HEK293 (cell line): Measurements from ENCODE around the gene ADAMTS14.

Source experiments
- CTCF ChIA-PET: fragments of 350-600 bp; formaldehyde crosslinking; extraction: SDS; loops from one replicate; lab custom pipeline; 2021; ENCODE audit warnings: antibody characterized with exemption; lab: Yijun Ruan, JAX
- POLR2A ChIA-PET: fragments of 300-600 bp; formaldehyde crosslinking; extraction: SDS; loops from one replicate; lab custom pipeline; 2020; ENCODE audit warnings: antibody characterized with exemption, inconsistent platforms; lab: Yijun Ruan, JAX
- H3K27ac ChIP-seq: fragments of 200-500 bp; sonication (Bioruptor generic); 2 replicates; pipeline ENCODE4 v1.5.1; 2014; ENCODE audit warnings: low read depth, low read length, control low read depth, inconsistent platforms; ENCODE audit errors: extremely low read depth
- H3K36me3 ChIP-seq, 2 experiments: fragments of 200-500 bp in 1 of 2; sonication (Bioruptor generic) in 1 of 2; 1 replicate in 1 of 2; 2 replicates in 1 of 2; pipeline ENCODE4 v1.5.1; 2014 to 2017; ENCODE audit warnings: inconsistent platforms in 2 of 2, low read length in 2 of 2; ENCODE audit not compliant: control insufficient read depth in 2 of 2, insufficient read depth in 1 of 2
- H3K4me1 ChIP-seq: fragments of 200-500 bp; sonication (Bioruptor generic); 2 replicates; pipeline ENCODE4 v1.5.1; 2014; ENCODE audit warnings: mild to moderate bottlenecking, low read length, inconsistent platforms; ENCODE audit not compliant: control insufficient read depth, insufficient read depth
- H3K4me3 ChIP-seq: 2 replicates; pipeline ENCODE4 v1.5.1; 2011; ENCODE audit warnings: low read depth, mild to moderate bottlenecking, control low read depth, low read length, moderate library complexity
- H3K9me3 ChIP-seq: fragments of 200-500 bp; sonication (Bioruptor generic); 2 replicates; pipeline ENCODE4 v1.5.1; 2014; ENCODE audit warnings: low read depth, low read length, inconsistent platforms; ENCODE audit not compliant: control insufficient read depth, insufficient read depth
- ATF2 ChIP-seq: fragments of 450-650 bp; formaldehyde crosslinking; IDR thresholded peaks from 2 replicates; pipeline ENCODE4 v1.5.1; 2016; ENCODE audit warnings: missing biosample characterization, missing genetic modification characterization, low read depth
- BCL11B ChIP-seq: fragments of 450-650 bp; formaldehyde crosslinking; IDR thresholded peaks from 2 replicates; pipeline ENCODE4 v1.5.1; 2016; ENCODE audit warnings: low read depth, missing biosample characterization, missing genetic modification characterization
- GLIS2 ChIP-seq: fragments of 450-650 bp; formaldehyde crosslinking; IDR thresholded peaks from 2 replicates; pipeline ENCODE4 v1.5.1; 2016; ENCODE audit warnings: missing biosample characterization, missing genetic modification characterization
- IKZF3 ChIP-seq: fragments of 450-650 bp; IDR thresholded peaks from 2 replicates; pipeline ENCODE4 v1.5.0; 2018; ENCODE audit warnings: missing biosample characterization, mild to moderate bottlenecking, missing genetic modification characterization, moderate library complexity
- INSM2 ChIP-seq: fragments of 450-650 bp; formaldehyde crosslinking; IDR thresholded peaks from 2 replicates; pipeline ENCODE4 v1.5.1; 2016; ENCODE audit warnings: missing biosample characterization, missing genetic modification characterization
- ZNF133 ChIP-seq: fragments of 450-650 bp; formaldehyde crosslinking; IDR thresholded peaks from 2 replicates; pipeline ENCODE4 v1.5.1; 2016; ENCODE audit warnings: missing biosample characterization, missing genetic modification characterization
- ZNF140 ChIP-seq: fragments of 450-650 bp; formaldehyde crosslinking; IDR thresholded peaks from 2 replicates; pipeline ENCODE4 v1.5.1; 2016; ENCODE audit warnings: missing biosample characterization, missing genetic modification characterization
- ZNF19 ChIP-seq: fragments of 450-650 bp; formaldehyde crosslinking; IDR thresholded peaks from 2 replicates; pipeline ENCODE4; 2016; ENCODE audit warnings: missing biosample characterization, missing genetic modification characterization, low read depth
- ZNF202 ChIP-seq: fragments of 450-650 bp; formaldehyde crosslinking; IDR thresholded peaks from 2 replicates; pipeline ENCODE4 v1.5.1; 2016; ENCODE audit warnings: missing biosample characterization, missing genetic modification characterization, borderline replicate concordance
- ZNF211 ChIP-seq: fragments of 450-650 bp; formaldehyde crosslinking; IDR thresholded peaks from 2 replicates; pipeline ENCODE4 v1.5.1; 2016; ENCODE audit warnings: low read depth, missing biosample characterization, missing genetic modification characterization
- ZNF248 ChIP-seq: fragments of 450-650 bp; formaldehyde crosslinking; IDR thresholded peaks from 2 replicates; pipeline ENCODE4 v1.5.1; 2017; ENCODE audit warnings: missing biosample characterization, missing genetic modification characterization
- ZNF416 ChIP-seq: fragments of 450-650 bp; formaldehyde crosslinking; IDR thresholded peaks from 2 replicates; pipeline ENCODE4 v1.5.1; 2016; ENCODE audit warnings: missing biosample characterization, missing genetic modification characterization
- ZNF529 ChIP-seq: fragments of 450-650 bp; formaldehyde crosslinking; IDR thresholded peaks from 2 replicates; pipeline ENCODE4 v1.5.1; 2017; ENCODE audit warnings: missing genetic modification characterization, missing biosample characterization; ENCODE audit not compliant: insufficient replicate concordance
- ZNF585B ChIP-seq: fragments of 450-650 bp; formaldehyde crosslinking; IDR thresholded peaks from 2 replicates; pipeline ENCODE4 v1.5.1; 2016; ENCODE audit warnings: missing biosample characterization, missing genetic modification characterization
- ZNF843 ChIP-seq: fragments of 450-650 bp; formaldehyde crosslinking; IDR thresholded peaks from 2 replicates; pipeline ENCODE4 v1.5.1; 2016; ENCODE audit warnings: missing biosample characterization, missing genetic modification characterization
- ZSCAN18 ChIP-seq: fragments of 450-650 bp; formaldehyde crosslinking; IDR thresholded peaks from 2 replicates; pipeline ENCODE4 v1.5.1; 2016; ENCODE audit warnings: missing biosample characterization, missing genetic modification characterization
- TF ChIP-seq, protein P1 (sequence below): fragments of 450-650 bp; formaldehyde crosslinking; IDR thresholded peaks from 2 replicates; pipeline ENCODE4 v1.5.1; 2017; ENCODE audit warnings: missing biosample characterization, mild to moderate bottlenecking, missing genetic modification characterization, moderate library complexity
- TF ChIP-seq, protein P2 (sequence below): fragments of 450-650 bp; formaldehyde crosslinking; IDR thresholded peaks from 2 replicates; pipeline ENCODE4 v1.5.1; 2016; ENCODE audit warnings: missing biosample characterization, missing genetic modification characterization, borderline replicate concordance

ADAMTS14 gene

DNA sequence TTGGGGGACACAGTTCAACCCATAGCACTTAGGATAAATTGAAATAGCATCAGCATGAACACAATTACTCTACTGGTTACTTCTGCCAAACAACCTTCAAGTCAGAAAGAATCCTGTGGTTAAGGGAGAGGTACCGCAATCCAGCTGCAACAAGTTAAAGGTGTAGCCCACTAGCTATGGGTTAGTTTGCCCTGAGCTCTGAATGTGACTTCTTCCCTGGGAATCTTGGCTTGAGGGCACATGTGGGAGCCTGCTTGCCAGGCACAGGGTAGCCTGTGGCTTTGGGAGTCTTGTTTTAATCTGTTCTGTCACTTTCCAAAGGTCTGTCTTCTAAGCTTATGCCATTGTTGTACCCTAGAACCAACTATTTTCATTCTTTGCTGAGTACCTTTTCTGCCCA is 134.5 kb downstream of the ADAMTS14 start:
- no peak overlapping the region for H3K27ac ChIP-seq
- H3K4me3 ChIP-seq: no peak overlapping the region
- POLR2A ChIA-PET: no interaction called here
- no peaks in the 10 kb centered on the region for H3K9me3 ChIP-seq
- no peaks in the 10 kb centered on the region for H3K4me1 ChIP-seq
- CTCF ChIA-PET: interaction anchor here (0.6 to 1.2 kb wide), 3 partner anchors 73 to 419 kb away, joined by 3 read pairs; no protein-coding TSS in a partner anchor
- H3K36me3 ChIP-seq: no peaks in the 10 kb centered on the region
- TF ChIP-seq ZNF843 (no peak), ZNF19 (tag by site-specific recombination) (no peak), BCL11B (tag by site-specific recombination) (no peak), ZNF202 (no peak), ZNF133 (no peak), GLIS2 (no peak), INSM2 (no peak), ATF2 (tag by site-specific recombination) (no peak), ZNF416 (tag by site-specific recombination) (no peak), ZSCAN18 (no peak), ZNF529 (tag by site-specific recombination) (no peak), IKZF3 (tag by site-specific recombination) (no peak), ZNF585B (no peak), ZNF211 (tag by site-specific recombination) (no peak), ZNF248 (tag by site-specific recombination) (no peak), ZNF140 (no peak)
- TF ChIP-seq, protein P1, sequence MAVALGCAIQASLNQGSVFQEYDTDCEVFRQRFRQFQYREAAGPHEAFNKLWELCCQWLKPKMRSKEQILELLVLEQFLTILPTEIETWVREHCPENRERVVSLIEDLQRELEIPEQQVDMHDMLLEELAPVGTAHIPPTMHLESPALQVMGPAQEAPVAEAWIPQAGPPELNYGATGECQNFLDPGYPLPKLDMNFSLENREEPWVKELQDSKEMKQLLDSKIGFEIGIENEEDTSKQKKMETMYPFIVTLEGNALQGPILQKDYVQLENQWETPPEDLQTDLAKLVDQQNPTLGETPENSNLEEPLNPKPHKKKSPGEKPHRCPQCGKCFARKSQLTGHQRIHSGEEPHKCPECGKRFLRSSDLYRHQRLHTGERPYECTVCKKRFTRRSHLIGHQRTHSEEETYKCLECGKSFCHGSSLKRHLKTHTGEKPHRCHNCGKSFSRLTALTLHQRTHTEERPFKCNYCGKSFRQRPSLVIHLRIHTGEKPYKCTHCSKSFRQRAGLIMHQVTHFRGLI (tag by site-specific recombination): no peak
- TF ChIP-seq, protein P2, sequence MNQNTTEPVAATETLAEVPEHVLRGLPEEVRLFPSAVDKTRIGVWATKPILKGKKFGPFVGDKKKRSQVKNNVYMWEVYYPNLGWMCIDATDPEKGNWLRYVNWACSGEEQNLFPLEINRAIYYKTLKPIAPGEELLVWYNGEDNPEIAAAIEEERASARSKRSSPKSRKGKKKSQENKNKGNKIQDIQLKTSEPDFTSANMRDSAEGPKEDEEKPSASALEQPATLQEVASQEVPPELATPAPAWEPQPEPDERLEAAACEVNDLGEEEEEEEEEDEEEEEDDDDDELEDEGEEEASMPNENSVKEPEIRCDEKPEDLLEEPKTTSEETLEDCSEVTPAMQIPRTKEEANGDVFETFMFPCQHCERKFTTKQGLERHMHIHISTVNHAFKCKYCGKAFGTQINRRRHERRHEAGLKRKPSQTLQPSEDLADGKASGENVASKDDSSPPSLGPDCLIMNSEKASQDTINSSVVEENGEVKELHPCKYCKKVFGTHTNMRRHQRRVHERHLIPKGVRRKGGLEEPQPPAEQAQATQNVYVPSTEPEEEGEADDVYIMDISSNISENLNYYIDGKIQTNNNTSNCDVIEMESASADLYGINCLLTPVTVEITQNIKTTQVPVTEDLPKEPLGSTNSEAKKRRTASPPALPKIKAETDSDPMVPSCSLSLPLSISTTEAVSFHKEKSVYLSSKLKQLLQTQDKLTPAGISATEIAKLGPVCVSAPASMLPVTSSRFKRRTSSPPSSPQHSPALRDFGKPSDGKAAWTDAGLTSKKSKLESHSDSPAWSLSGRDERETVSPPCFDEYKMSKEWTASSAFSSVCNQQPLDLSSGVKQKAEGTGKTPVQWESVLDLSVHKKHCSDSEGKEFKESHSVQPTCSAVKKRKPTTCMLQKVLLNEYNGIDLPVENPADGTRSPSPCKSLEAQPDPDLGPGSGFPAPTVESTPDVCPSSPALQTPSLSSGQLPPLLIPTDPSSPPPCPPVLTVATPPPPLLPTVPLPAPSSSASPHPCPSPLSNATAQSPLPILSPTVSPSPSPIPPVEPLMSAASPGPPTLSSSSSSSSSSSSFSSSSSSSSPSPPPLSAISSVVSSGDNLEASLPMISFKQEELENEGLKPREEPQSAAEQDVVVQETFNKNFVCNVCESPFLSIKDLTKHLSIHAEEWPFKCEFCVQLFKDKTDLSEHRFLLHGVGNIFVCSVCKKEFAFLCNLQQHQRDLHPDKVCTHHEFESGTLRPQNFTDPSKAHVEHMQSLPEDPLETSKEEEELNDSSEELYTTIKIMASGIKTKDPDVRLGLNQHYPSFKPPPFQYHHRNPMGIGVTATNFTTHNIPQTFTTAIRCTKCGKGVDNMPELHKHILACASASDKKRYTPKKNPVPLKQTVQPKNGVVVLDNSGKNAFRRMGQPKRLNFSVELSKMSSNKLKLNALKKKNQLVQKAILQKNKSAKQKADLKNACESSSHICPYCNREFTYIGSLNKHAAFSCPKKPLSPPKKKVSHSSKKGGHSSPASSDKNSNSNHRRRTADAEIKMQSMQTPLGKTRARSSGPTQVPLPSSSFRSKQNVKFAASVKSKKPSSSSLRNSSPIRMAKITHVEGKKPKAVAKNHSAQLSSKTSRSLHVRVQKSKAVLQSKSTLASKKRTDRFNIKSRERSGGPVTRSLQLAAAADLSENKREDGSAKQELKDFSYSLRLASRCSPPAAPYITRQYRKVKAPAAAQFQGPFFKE (tag by site-specific recombination): no peak
